Measurements from ENCODE around the gene PCSK4.

DNA sequence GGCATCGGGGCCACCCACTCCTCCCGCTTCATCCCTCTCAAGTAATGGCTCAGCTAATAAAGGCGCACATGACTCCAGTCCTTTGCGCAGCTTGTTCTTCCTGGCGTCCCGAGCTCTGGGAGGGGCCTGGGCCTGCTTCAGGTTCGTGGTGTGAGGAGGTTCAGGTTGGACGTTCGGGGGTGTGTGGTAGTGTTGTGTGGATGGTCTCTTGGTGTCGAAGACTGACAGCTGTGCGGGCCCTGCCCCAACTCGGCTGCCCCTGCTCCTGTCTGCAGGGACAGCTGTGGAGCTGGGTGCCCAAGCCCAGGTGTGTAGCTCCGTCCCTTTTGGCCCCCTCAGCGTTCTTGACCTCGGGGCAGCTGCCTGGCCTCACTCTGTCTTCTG lies 49.7 kb downstream of the PCSK4 start:
- TF ChIP-seq LEF1 (IDR thresholded peaks at IDR 0.05; ENCODE audit: borderline replicate concordance) (no peak), FOXA1 (IDR thresholded peaks at IDR 0.05) (no peak), CTBP1 (IDR thresholded peaks at IDR 0.05; ENCODE audit: borderline replicate concordance) (no peak), SP1 (IDR thresholded peaks at IDR 0.05) (no peak), ZNF384 (IDR thresholded peaks at IDR 0.05) (no peak), NFRKB (IDR thresholded peaks at IDR 0.05) (no peak), SUZ12 (IDR thresholded peaks at IDR 0.05) (no peak), HDGF (IDR thresholded peaks at IDR 0.05; ENCODE audit: borderline replicate concordance) (no peak), BHLHE40 (IDR thresholded peaks at IDR 0.05; ENCODE audit: borderline replicate concordance) (no peak), ARNT (IDR thresholded peaks at IDR 0.05) (no peak), TARDBP (IDR thresholded peaks at IDR 0.05) (no peak), FOXM1 (IDR thresholded peaks at IDR 0.05; ENCODE audit: borderline replicate concordance) (no peak)
